B cell (primary cell): ENCODE results near the gene SP7.

Experiments used
- CTCF ChIP-seq: fragments of 200-600 bp; IDR thresholded peaks from one replicate; pipeline ENCODE4 v1.8.0; 2022; ENCODE audit warnings: antibody characterized with exemption, mild to moderate bottlenecking
- EZH2 ChIP-seq: IDR thresholded peaks from 2 replicates; pipeline ENCODE4 v1.6.1; 2012; ENCODE audit warnings: borderline replicate concordance, low read depth, mild to moderate bottlenecking, moderate library complexity, low read length; ENCODE audit not compliant: insufficient read depth, poor library complexity, severe bottlenecking

- TF ChIP-seq CTCF, result no peak
- no peak for TF ChIP-seq EZH2
These were observed 11.8 kb upstream of the SP7 start for GRCh38 chr12:53347905-53348304.
